M059J (cell line): ENCODE measurements around the gene CD79A. TPM values are rescaled to one million over a fixed set of nuclear protein-coding genes. Genes with fewer than 3 reads are reported as not detected.

Experiments
- total RNA-seq: library from RNA; depleted of rRNA; stranded (reverse); fragments of >200 nt; shearing (Covaris generic); gene quantifications from 2 replicates; pipeline ENCODE4 v1.2.3, GENCODE V29; 2014; rRNA removed

Gene CD79A
- total RNA-seq, 1 experiment from 2014 or later: 0.12 TPM

Other genes starting within 250 kb of the CD79A start
- gene CEACAM7, start 189.0 kb upstream of the CD79A start, total RNA-seq: not detected in 2 replicates
- not detected in 2 replicates for gene CEACAM5, start 168.7 kb upstream of the CD79A start, total RNA-seq
- not detected in 2 replicates for gene CEACAM6, start 121.7 kb upstream of the CD79A start, total RNA-seq
- not detected in 2 replicates for gene CEACAM3, start 80.7 kb upstream of the CD79A start, total RNA-seq
- gene LYPD4, start 32.6 kb upstream of the CD79A start, total RNA-seq: not detected in 2 replicates
- gene DMRTC2, start 32.2 kb upstream of the CD79A start, total RNA-seq: not detected in 2 replicates
- gene RPS19, start 17.0 kb upstream of the CD79A start, total RNA-seq: 919 and 1,304 TPM in 2 replicates
- gene ARHGEF1, start 5.9 kb downstream of the CD79A start, total RNA-seq: 41.7 and 43.9 TPM in 2 replicates
- gene ERFL, start 51.2 kb downstream of the CD79A start, total RNA-seq: not detected in 2 replicates
- gene RABAC1, start 82.0 kb downstream of the CD79A start, total RNA-seq: 237 and 244 TPM in 2 replicates
- 0.05 TPM in 1 of 2 replicates, not detected in the other for gene ATP1A3, start 117.0 kb downstream of the CD79A start, total RNA-seq
- gene GRIK5, start 192.9 kb downstream of the CD79A start, total RNA-seq: 0.07 TPM in 1 of 2 replicates, not detected in the other
- gene ZNF574, start 198.9 kb downstream of the CD79A start, total RNA-seq: 18.1 and 29.9 TPM in 2 replicates